ENCODE measurements around the gene TTC34.
"Not testable (repeated sequence)": the region's sequence is repeated elsewhere in the genome, so short reads cannot be mapped to it uniquely, and the experiment has no call there.

The TTC34 gene

DNA sequence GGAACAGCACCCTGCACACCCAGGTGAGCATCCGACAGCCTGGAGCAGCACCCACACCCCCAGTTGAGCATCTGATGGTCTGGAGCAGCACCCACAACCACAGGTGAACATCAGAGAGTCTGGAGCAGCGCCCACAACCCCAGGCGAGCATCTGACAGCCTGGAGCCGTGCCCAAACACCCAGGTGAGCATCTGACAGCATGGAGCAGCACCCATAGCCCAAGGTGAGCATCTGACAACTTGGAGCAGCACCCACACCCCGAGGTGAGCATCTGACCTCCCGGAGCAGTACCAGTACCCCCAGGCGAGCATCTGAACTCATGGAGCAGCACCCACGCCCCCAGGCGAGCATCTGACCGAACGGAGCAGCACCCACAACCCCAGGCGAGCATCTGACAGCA, 144.4 kb downstream of the TTC34 start:
- not testable (repeated sequence) for DNase-seq

DNA sequence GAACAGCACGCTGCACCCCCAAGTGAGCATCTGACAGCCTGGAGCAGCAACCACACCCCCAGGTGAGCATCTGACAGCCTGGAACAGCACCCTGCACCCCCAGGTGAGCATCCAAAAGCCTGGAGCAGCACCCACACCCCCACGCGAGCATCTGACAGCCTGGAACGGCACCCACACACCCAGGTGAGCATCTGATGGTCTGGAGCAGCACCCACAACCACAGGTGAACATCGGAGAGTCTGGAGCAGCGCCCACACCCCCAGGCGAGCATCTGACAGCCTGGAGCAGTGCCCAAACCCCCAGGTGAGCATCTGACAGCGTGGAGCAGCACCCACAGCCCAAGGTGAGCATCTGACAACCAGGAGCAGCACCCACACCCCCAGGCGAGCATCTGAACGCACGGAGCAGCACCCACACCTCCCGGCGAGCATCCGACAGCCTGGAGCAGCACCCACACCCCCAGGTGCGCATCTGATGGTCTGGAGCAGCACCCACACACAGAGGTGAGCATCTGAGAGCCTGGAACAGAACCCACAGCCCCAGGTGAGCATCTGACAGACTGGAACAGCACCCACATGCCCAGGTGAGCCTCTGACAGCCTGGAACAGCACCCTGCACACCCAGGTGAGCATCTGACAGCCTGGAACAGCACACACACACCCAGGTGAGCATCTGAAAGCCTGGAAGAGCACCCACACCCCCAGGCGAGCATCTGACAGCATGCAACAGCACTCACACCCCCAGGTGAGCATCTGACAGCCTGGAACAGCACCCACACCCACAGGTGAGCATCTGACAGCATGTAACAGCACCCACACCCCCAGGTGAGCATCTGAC, 145.7 kb downstream of the TTC34 start:
- not testable (repeated sequence) for DNase-seq

DNA sequence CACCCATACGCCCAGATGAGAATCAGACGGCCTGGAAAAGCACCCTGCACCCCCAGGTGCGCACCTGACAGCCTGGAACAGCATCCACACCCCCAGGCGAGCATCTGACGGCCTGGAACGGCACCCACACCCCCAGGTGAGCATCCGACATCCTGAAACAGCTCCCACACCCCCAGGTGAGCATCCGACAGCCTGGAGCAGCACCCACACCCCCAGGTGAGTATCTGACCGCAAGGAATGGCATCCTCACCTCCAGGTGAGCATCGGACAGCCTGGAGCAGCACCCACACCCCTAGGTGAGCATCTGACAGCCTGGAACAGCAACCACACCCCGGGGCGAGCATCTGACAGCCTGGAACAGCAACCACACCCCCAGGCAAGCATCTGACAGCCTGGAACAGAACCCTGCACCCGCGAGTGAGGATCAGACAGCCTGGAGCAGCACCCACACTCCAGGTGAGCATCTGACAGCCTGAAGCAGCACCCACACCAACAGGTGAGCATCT, 147.0 kb downstream of the TTC34 start:
- DNase-seq, result not testable (repeated sequence)

DNA sequence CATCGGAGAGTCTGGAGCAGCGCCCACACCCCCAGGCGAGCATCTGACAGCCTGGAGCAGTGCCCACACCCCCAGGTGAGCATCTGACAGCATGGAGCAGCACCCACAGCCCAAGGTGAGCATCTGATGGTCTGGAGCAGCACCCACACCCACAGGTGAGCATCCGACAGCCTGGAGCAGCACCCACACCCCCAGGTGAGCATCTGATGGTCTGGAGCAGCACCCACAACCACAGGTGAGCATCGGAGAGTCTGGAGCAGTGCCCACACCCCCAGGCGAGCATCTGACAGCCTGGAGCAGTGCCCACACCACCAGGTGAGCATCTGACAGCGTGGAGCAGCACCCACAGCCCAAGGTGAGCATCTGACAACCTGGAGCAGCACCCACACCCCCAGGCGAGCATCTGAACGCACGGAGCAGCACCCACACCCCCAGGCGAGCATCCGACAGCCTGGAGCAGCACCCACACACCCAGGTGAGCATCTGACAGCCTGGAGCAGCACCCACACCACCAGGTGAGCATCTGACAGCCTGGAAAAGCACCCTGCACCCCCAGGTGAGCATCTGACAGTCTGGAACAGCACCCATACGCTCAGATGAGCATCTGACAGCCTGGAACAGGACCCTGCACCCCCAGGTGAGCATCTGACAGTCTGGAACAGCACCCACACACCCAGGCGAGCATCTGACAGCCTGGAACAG, 147.6 kb downstream of the TTC34 start:
- DNase-seq, result not testable (repeated sequence)

DNA sequence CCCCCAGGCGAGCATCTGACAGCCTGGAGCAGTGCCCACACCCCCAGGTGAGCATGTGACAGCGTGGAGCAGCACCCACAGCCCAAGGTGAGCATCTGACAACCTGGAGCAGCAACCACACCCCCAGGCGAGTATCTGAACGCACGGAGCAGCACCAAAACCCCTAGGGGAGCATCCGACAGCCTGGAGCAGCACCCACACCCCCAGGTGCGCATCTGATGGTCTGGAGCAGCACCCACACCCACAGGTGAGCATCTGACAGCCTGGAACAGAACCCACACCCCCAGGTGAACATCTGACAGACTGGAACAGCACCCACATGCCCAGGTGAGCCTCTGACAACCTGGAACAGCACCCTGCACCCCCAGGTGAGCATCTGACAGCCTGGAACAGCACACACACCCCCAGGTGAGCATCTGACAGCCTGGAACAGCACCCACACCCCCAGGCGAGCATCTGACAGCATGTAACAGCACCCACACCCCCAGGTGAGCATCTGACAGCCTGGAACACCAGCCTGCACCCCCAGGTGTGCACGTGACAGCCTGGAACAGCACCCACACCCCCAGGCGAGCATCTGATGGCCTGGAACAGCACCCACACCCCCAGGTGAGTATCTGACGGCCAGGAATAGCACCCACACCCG, 148.4 kb downstream of the TTC34 start:
- not testable (repeated sequence) for DNase-seq

DNA sequence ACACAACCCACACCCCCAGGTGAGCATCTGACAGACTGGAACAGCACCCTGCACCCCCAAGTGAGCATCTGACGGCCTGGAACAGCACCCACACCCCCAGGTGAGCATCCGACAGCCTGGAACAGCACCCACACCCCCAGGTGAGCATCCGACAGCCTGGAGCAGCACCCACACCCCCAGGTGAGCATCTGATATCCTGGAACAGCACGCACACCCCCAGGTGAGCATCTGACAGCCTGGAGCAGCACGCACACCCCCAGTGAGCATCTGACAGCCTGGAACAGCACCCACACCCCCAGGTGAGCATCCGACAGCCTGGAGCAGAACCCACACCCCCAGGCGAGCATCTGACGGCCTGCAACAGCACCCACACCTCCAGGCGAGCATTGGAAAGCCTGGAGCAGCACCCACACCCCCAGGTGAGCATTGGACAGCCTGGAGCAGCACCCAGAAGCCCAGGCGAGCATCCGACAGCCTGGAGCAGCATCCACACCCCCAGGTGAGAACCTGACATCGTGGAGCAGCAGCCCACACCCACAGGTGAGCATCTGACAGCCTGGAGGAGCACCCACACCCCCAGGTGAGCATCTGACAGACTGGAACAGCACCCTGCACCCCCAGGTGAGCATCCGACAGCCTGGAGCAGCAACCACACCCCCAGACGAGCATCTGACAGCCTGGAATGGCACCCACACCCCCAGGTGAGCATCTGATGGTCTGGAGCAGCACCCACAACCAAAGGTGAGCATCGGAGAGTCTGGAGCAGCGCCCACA, 149.2 kb downstream of the TTC34 start:
- not testable (repeated sequence) for DNase-seq

DNA sequence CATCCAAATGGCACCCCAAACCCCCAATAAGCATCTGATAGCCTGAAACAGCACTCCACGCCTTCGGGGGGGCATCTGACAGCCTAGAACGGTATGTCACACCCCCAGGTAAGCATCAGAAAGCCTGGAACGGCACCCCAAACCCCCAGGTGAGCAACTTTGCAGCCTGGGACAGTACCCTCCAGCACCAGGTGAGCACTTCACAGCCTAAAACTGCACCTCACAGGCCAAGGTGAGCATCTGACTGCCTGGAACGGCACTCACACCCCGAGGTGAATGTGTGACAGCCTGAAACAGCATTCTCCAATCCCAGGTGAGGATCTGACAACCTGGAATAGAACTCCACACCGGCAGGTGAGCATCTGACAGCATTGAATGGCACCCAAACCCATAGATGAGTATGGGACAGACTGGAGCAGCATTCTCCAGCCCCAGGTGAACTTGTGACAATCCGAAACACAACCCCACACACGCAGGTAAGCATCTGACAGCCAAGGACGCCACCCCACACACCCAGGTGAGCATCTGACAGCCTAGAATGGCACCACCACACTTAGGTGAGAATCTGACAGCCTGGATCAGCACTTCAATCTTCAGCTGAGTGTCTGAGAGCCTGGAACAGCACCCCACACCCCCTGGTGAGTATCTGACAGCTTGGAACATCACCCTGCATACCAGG, 150.4 kb downstream of the TTC34 start:
- no peak for DNase-seq

DNA sequence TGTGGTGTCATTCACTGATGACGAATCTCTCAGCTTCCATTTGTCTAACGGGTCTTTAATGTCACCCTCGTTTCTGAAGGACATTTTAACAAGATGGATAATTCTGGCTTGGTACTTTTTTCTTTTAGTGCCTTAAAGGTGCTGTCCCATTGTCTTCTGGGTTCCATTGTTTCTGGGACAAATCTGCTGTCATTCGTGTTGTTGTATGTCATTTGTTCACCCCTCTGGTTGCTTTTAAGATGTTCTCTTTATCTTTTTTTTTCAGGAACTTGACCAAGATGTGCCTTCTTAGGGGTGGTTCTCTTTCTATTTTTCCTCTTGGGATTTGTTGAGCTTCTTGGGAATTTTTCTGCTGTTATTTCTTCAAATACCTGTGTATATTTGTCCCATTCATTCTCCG, 154.7 kb downstream of the TTC34 start:
- no peak for DNase-seq

DNA sequence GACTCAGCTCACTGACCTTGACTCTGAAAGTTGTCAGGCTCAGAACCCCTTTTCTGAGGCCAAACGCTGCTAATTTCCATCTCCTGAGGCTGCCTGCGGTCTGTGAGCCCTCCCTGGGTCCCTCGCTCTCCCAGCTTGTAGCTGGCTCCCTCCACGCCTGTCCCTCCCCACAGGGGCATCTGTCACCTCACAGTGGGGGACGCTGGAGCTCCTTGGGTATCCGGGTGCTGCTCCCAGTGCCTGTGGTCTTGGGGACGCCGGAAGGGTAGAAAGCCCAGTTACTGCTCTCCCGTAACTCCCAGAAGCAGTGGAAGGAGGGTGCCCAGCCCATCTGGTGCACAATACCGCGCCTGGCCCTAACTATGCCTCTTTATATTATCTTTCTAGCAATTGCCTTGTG, 155.7 kb downstream of the TTC34 start:
- DNase-seq, result no peak

DNA sequence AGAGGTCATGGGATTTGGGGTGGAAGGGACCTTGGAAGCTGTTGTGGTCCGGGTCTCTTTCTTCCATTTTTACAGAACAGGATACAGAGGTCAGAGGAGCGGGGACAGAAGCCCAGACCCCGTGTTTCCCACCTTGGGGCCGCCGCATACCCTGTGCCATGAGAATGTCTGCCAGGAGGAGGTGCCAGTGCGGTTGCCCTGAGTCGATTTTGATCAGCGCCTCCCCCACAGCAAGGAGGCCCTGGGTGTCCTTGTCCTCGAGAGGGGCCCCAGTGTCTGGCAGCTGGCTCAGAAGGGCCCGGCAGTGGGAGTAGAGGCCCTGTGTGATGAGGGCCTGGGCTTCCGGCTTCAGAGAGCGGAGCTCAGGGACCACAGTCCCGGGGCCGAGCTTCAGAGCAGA, 156.3 kb downstream of the TTC34 start:
- DNase-seq, result no peak

DNA sequence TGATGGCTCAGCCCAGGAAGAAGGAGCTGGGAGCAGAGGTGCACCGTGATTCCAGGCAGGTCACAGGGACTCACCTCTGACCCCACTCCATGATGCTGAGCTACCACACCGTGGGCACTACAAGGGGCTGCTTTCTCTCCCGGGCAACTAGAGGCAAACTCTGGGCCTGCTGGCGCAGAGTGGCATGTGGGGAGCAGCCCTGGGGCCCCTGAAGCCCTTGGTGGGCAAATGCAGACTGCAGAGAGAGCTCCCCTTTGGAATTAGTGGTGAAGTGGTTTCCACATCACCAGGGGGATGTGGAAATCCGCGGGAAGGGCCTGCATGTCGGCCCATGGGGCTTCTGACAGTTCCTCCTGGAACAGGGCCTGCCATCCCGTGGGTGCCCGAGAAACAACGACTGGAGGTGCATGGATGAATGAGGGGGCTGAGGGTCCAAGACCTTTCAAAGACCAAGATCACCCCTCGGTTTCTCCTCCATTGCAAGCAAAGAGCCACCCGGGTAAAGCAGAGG, 156.8 kb downstream of the TTC34 start:
- no peak for DNase-seq

DNA sequence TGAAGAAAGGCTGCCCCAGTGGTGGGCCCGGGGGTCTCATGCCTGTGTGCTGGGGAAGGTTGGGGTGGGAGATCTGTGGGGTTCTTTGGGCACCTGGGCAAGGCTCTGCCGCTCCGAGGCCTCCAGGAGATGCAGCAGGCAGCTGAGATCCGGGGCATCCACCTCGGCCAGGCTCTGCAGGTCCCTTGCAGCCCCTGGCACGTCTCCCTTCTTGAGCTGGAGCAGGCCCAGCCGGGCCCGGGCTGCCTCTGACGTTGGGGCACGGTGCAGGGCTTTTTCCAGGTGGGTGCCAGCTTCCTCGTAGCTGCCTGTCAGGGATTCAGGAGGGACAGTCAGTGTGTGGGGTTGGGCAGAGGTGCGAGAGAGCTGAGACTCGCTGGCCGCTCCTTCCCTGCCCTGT, 157.3 kb downstream of the TTC34 start:
- DNase-seq, result no peak

DNA sequence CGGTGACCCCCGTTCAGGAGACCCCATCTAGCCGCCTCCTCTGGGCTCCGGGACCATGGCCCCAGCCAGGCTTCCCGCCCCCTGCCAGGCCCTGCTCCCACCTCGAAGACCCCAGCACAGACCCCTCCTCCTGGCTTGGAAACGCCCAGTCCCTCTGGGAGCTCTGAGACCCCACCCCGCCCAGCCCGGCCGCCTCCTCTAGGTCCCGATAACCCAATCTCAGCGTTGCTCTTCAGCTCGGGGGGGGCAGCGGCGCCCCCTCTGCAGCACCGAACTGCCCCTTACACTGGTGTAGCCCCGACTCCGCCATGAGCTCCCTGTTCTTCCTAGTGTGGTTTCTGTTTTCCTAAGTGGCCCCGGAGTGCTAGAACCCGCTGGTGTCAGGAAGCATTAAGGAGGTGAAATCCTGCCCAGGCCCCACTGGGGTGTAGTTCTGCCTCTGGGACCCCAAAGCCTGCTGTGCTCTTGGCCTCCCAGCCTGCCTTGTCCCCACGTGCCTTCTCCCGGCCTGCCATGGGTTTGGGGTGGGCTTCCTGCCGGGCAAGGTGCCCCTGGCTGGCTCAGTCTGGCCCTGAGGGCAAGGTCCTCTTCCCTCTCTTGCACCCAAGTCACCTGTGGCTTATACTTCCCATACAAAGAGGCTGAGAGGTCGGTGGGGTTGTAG, 157.9 kb downstream of the TTC34 start:
- DNase-seq, result no peak

DNA sequence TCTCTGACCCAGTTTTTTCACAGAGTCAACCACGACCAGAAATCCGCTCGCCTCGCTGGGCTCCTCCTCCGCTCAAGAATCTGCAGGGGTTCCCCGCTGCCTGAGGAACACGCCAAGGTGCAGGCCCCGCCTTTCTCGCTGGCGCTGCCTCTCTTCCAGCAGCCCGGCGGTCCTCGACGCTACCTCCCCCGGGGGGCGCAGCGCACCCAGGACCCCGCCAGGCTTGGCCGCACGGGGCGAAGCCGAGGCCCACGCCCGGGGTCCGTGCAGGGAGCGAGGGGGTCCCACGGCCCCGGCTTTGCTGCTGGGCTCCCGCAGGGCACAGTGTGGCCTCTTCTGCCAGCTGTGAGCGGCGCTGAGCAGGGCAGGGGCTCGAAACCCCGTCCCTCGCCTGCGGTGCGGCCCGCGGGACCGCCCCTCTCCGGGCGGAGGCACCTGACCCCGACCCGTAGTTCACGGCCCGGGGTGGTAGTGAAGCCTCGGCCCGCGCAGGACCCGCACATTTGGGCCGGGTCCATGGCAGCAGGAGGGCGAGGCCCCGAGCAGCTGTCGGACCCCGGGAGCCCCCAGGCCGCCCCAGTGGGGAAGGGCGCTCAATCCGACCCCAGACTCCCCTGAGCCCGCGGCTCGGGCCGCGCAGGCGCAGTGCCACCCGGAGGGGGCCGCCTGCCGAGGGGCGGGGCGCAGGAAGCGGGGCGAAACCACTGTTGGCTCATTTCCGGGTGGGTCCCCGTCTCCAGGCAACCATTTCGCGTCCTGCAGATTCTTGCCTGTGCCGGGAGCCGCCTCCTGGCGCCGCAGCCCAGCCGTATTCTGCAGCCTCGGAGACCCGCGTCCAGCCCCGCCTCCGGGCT, 158.7 kb downstream of the TTC34 start:
- DNase-seq, result peak; percentile 71

DNA sequence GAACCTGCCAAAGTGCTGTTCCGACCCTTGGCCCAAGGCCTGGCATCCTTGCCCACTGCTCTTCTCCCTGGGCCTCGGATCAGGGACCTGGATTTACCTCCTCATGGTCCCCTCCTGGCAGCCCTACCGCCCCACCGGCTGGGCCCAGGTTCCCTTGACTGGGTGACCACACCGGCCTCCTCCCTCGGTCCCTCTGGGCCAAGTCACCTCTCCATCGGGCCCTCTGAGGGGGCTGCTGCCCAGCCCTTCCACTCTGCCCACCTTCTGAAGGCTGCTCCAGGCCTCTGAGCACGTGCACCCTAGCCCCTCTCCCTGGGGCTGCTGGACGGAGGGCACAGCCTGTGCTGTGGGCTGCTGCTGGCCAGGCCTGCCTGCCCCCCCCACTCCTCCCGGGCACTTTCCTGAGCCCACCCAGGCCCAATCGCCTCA, 159.3 kb downstream of the TTC34 start:
- DNase-seq, result no peak

DNA sequence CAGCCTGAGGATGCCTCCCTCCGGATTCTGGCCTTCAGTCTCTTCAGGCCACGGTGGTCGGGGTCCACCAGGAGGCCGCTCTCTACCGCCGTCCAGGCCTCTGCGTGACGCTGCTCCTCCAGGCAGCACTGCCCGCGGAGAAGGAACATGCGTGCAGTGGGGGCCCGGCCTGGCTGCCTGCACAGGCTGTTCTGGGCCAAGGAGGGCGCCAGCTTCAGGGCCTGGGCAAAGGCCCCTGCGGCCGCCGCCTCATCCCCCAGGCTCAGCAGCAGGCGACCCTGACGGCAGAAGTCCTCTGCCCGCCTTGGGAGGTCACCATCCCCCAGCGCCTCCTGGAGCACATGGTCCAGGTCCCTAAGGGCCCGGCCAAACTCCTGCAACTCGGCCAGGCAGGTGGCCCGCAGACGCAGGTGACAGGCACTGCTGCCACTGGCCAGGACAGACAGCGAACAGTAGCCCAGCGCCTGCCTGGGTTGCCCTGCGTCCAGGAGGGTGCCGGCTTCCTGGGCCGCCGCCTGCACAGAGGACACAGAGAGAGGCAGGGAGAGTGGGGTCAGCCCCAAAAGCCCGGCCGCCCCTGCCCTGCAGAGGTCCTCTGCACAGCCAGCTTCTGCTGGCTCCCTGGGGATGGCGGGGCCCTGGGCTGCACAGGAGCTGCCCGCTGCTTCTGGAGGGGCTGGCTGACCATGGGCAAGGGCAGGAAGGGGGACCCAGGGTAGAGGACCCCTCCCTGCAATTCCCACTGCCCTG, 159.9 kb downstream of the TTC34 start:
- no peak for DNase-seq

DNA sequence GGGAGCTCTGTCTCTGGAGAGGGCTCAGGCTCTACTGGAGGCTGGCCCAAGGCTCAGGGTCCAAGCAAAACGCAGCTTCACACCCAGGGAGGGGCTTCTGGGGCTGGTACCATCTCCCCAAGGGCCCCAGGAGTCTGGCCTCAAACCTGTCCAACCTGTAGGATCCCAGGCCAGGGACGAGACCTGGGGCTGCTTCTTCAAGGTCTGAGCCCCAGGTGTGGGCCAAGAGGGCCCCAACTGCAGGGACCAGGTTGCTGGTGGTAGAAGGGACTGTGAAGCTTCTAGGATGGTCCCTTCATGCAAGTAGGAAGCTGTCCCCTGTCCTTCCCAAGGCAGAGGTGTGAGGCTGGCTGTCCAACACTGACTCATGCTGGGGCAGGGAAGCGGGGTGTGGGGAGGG, 160.9 kb downstream of the TTC34 start:
- DNase-seq, result no peak

DNA sequence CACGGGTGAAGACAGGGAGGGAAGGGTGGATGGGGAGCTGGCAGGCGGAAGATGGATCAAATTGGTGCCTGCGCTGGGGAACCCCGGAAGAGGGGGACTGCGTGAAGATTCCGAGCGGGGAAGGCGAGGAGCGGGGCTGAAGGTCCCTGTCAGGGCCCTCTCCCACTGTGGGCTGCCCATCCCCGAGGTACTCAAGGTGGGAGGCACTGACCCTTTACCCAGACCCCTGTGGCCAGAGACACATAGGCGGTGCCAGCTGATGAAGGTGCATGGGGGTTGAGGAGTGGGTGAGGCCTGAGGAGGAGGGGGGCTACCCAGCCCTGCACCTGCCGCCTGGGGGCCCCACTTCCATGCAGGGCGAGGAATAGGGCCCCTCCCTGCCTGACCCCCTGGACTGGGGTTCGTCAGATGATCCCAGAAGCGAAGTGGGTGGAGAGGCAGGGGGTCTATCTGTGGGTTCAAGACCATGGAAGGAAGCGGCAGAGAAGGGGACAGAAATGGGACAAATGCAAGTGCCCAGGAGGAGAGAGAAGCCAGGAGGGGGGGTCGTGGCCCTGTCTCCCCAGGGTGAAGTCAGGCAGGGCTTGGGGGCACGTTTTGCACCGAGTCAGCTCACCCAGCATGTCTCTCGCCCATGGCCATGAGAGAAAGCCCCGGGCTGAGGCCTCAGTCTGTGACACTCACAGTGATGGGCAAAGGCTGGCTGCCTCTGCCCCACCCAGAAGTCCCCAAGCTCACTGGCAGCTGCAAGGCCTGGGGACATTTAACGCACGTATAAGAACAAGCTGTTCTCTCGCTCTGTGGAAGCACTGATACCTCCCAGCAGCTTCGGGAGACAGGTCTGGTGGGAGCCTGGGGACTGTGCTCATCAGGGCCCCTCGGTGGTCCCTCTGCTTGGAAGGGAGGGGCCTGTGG, 161.6 kb downstream of the TTC34 start:
- no peak for DNase-seq

DNA sequence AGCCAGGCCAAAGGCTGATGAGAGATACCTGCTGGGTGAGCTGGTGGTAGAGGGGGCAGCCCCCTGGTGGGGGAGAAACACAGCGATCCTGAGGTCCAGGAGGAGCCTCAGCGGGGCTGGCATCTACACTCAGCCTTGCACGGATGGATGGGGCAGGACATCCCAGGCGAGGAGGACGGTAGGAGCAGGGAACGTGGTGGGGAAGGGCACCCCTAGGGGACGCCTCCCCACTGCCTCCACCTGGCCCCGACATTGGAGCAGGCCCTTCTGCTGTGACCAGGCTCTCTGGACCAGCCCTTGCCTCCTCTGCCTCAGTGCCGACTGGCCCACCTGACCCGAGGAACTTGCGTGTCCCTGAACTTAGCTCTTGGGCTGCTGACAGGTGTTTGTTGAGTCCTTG, 162.3 kb downstream of the TTC34 start:
- DNase-seq, result no peak

All from NCI-H1048 (cell line).